H1 (cell line): ENCODE data around the gene SOX1. TPM values are rescaled to one million over a fixed set of nuclear protein-coding genes. Genes with fewer than 3 reads are reported as not detected.

Experiments
- CHD1 ChIP-seq: IDR thresholded peaks from 2 replicates; pipeline ENCODE4 v1.6.1; 2012; ENCODE audit warnings: low read depth, low read length, improper control_type of control experiment
- CHD2 ChIP-seq: IDR thresholded peaks from 2 replicates; pipeline ENCODE4 v1.6.1; 2012; ENCODE audit warnings: low read length, improper control_type of control experiment
- EP300 ChIP-seq, 2 experiments: IDR thresholded peaks; 1 replicate in 1 of 2; 2 replicates in 1 of 2; pipeline ENCODE4 v1.6.1; 2011 to 2012; ENCODE audit warnings: low read depth in 2 of 2, low read length in 2 of 2, mild to moderate bottlenecking in 2 of 2, borderline replicate concordance in 1 of 2, inconsistent platforms in 1 of 2, moderate library complexity in 1 of 2
- GTF2F1 ChIP-seq: IDR thresholded peaks from 2 replicates; pipeline ENCODE4 v1.6.1; 2012; ENCODE audit warnings: low read depth, low read length, improper control_type of control experiment, borderline replicate concordance
- RNF2 ChIP-seq: fragments of 200-900, 300-1000 bp; sonication (generic); IDR thresholded peaks from 2 replicates; pipeline ENCODE4 v1.7.1; 2016; ENCODE audit warnings: borderline replicate concordance, low read depth, mild to moderate bottlenecking, antibody characterized with exemption, low read length; ENCODE audit not compliant: poor library complexity, severe bottlenecking; ENCODE audit errors: missing control alignments
- SUZ12 ChIP-seq: fragments of 200-600 bp; sonication (generic); IDR thresholded peaks from 2 replicates; pipeline ENCODE4 v1.6.1; 2012; ENCODE audit warnings: mild to moderate bottlenecking, inconsistent platforms, low read length, moderate library complexity, mixed read lengths
- polyA plus RNA-seq, 7 experiments: library from polyadenylated mRNA; depleted of rRNA in 3 of 7; stranded (reverse) in 5 of 7; unstranded in 2 of 7; fragments of >200 nt in 5 of 7; fragments of 200-250 nt in 2 of 7; gene quantifications; 1 replicate in 5 of 7; 2 replicates in 1 of 7; 4 replicates in 1 of 7; pipeline versions ENCODE4 v1.2.1 to v1.2.3, GENCODE V29; 2011 to 2013; ENCODE audit warnings: missing spikeins in 2 of 7, mixed read lengths in 2 of 7
- total RNA-seq: library from RNA; stranded (reverse); fragmentation: NEBNext Ultra II Directional; extraction: Animal tissue kit (Norgen Biotek cat#: 25700); gene quantifications from 2 replicates; pipeline ENCODE4 v1.2.1, GENCODE V29; 2021

Gene SOX1
- total and polyA plus RNA-seq, 2 of the 8 experiments (the other 6 are each of a cell fraction or from before 2014, with no cell fraction given): 0.03 to 0.09 TPM

DNA sequence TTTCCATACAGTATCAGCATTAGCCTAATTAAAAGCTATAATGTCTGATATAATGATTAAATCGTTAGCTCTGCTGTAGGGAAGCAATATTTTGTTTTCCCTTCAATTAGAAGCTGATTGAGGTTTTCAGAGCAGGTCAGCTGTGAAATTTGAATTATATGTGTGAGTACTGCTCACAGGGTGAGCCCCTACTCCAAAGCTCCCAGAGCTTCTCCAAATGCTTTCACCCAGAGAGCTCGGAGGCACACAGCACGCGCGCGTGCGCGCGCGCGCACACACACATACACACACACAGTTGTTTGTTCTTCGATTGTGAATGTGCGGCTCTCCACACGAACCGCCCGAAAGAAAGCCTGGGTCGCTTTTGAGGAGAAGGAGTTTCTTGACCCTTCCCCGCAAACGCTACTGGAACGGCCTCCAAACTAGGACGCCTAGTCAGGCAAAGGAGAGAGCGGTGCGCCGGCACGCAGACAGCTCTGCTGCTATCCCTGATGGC is 4.8 kb upstream of the SOX1 start (continued):
- TF ChIP-seq CHD1: no peak
- TF ChIP-seq SUZ12: peak; percentile 70; the same call in 1 of the 2 replicates
- TF ChIP-seq RNF2: peak; percentile 91
- TF ChIP-seq CHD2: no peak
- no peak for TF ChIP-seq GTF2F1
- no peak for TF ChIP-seq EP300 (IDR thresholded peaks at IDR 0.05; ENCODE audit: borderline replicate concordance in 1 of 2, low read depth in 2 of 2, low read length in 2 of 2)
- TF ChIP-seq, all 59 proteins: peak for 4
